Measurements from ENCODE around the gene GPR63. TPM values are rescaled to one million over a fixed set of nuclear protein-coding genes. Genes with fewer than 3 reads are reported as not detected.

GPR63 gene
- total RNA-seq, 6 donors from 2014 or later: under 0.01 to 0.69 (median 0.26) TPM

- no peak for TF ChIP-seq EP300 (IDR thresholded peaks at IDR 0.05)
- TF ChIP-seq POLR2AphosphoS5 (IDR thresholded peaks at IDR 0.05): no peak
- TF ChIP-seq, protein P1, sequence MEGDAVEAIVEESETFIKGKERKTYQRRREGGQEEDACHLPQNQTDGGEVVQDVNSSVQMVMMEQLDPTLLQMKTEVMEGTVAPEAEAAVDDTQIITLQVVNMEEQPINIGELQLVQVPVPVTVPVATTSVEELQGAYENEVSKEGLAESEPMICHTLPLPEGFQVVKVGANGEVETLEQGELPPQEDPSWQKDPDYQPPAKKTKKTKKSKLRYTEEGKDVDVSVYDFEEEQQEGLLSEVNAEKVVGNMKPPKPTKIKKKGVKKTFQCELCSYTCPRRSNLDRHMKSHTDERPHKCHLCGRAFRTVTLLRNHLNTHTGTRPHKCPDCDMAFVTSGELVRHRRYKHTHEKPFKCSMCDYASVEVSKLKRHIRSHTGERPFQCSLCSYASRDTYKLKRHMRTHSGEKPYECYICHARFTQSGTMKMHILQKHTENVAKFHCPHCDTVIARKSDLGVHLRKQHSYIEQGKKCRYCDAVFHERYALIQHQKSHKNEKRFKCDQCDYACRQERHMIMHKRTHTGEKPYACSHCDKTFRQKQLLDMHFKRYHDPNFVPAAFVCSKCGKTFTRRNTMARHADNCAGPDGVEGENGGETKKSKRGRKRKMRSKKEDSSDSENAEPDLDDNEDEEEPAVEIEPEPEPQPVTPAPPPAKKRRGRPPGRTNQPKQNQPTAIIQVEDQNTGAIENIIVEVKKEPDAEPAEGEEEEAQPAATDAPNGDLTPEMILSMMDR (IDR thresholded peaks at IDR 0.05): no peak
- TF ChIP-seq POLR2A (IDR thresholded peaks at IDR 0.05): no peak
- Histone ChIP-seq H3K36me3 (no peaks in the 10 kb centered on the region), H3K27me3 (no peaks in the 10 kb centered on the region), H3K4me3 (no peak overlapping the region), H3K27ac (no peak overlapping the region), H3K4me1 (no peaks in the 10 kb centered on the region), H3K9me3 (no peaks in the 10 kb centered on the region)
- DNase-seq: no peak
- ATAC-seq (ENCODE audit: low FRiP score in 2 of 2): no peak
- 44 to 79% methylated on average over 1 of the region's 1 CpG for WGBS, 2 donors
These were observed 19.6 kb upstream of the GPR63 start for GRCh38 chr6:96856856-96857255.

DNA sequence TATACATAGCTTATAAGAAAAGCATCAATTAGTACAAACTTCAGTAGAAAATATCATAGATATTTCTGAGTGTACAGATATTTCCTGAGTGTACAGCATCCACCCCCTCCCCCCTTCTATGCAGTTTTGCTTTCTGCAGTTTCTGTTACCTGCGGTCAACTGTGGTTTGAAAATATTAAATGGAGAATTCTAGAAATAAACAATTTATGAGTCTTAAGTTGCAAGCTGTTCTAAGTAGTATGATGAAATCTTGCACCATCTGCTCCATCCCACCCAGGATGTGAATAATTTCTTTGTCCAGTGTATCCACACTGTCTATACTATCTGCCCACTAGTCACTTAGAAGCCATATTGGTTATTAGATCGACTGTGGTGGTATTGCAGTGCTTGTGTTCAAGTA lies 15.8 kb upstream of the GPR63 start:
- no peaks in the 10 kb centered on the region for H3K9me3 ChIP-seq
- DNase-seq (no peak), ATAC-seq (ENCODE audit: low FRiP score in 2 of 2) (no peak)
- WGBS, 2 donors: 77 to 90% methylated on average over 2 of the region's 2 CpGs
- no peak overlapping the region for H3K27ac ChIP-seq
- no peaks in the 10 kb centered on the region for H3K36me3 ChIP-seq
- H3K27me3 ChIP-seq: no peaks in the 10 kb centered on the region
- TF ChIP-seq, protein P1 (IDR thresholded peaks at IDR 0.05): no peak
- TF ChIP-seq EP300 (IDR thresholded peaks at IDR 0.05) (no peak), POLR2AphosphoS5 (IDR thresholded peaks at IDR 0.05) (no peak), POLR2A (IDR thresholded peaks at IDR 0.05) (no peak)
- no peaks in the 10 kb centered on the region for H3K4me1 ChIP-seq
- H3K4me3 ChIP-seq: no peak overlapping the region

- H3K27me3 ChIP-seq: no peaks in the 10 kb centered on the region
These were observed 15.3 kb upstream of the GPR63 start for GRCh38 chr6:96852605-96853004.

GRCh38 chr6:96851858-96852257 lies 14.6 kb upstream of the GPR63 start:
- H3K9me3 ChIP-seq: no peaks in the 10 kb centered on the region
- DNase-seq: no peak
- TF ChIP-seq EP300 (IDR thresholded peaks at IDR 0.05) (no peak), POLR2AphosphoS5 (IDR thresholded peaks at IDR 0.05) (no peak), POLR2A (IDR thresholded peaks at IDR 0.05) (no peak)
- TF ChIP-seq, protein P1 (IDR thresholded peaks at IDR 0.05): no peak
- no peaks in the 10 kb centered on the region for H3K36me3 ChIP-seq
- no peak overlapping the region for H3K4me3 ChIP-seq
- WGBS, 2 donors: 79 to 84% methylated on average over 8 of the region's 8 CpGs
- H3K27ac ChIP-seq: no peak overlapping the region
- H3K4me1 ChIP-seq: no peaks in the 10 kb centered on the region
- H3K27me3 ChIP-seq: no peaks in the 10 kb centered on the region
- no peak for ATAC-seq (ENCODE audit: low FRiP score in 2 of 2)

More at GRCh38 chr6:96852605-96853004, 15.3 kb upstream of the GPR63 start:
- TF ChIP-seq, protein P1 (IDR thresholded peaks at IDR 0.05): no peak
- no peak for TF ChIP-seq POLR2AphosphoS5 (IDR thresholded peaks at IDR 0.05)
- TF ChIP-seq EP300 (IDR thresholded peaks at IDR 0.05): no peak
- no peak for TF ChIP-seq POLR2A (IDR thresholded peaks at IDR 0.05)
- ATAC-seq (ENCODE audit: low FRiP score in 2 of 2) (no peak), DNase-seq (no peak)
- Histone ChIP-seq H3K4me3 (no peak overlapping the region), H3K27ac (no peak overlapping the region), H3K36me3 (no peaks in the 10 kb centered on the region), H3K9me3 (no peaks in the 10 kb centered on the region), H3K4me1 (no peaks in the 10 kb centered on the region)
- 97 to 100% methylated on average over 3 of the region's 3 CpGs for WGBS, 2 donors

GRCh38 chr6:96849615-96850014 lies 12.3 kb upstream of the GPR63 start:
- Histone ChIP-seq H3K9me3 (peaks cover 0 to 4% (median 0%) of the 10 kb centered on the region in 4 donors), H3K36me3 (no peaks in the 10 kb centered on the region), H3K4me1 (no peaks in the 10 kb centered on the region), H3K4me3 (no peak overlapping the region), H3K27me3 (no peaks in the 10 kb centered on the region), H3K27ac (no peak overlapping the region)
- ATAC-seq (ENCODE audit: low FRiP score in 2 of 2) (no peak), DNase-seq (no peak)
- TF ChIP-seq EP300 (IDR thresholded peaks at IDR 0.05) (no peak), POLR2AphosphoS5 (IDR thresholded peaks at IDR 0.05) (no peak), POLR2A (IDR thresholded peaks at IDR 0.05) (no peak)
- TF ChIP-seq, protein P1 (IDR thresholded peaks at IDR 0.05): no peak
- 74 to 75% methylated on average over 2 of the region's 2 CpGs for WGBS, 2 donors
